NCI-H748 (cell line): ENCODE results near the gene CD2.
A peak's percentile ranks its signal among the peaks of the same experiment; 100 is the strongest.

Experiments
- DNase-seq: peaks from one replicate; lab custom pipeline; 2025; ENCODE audit not compliant: unreplicated experiment; lab: John Stamatoyannopoulos, UW

CD2 gene

DNA sequence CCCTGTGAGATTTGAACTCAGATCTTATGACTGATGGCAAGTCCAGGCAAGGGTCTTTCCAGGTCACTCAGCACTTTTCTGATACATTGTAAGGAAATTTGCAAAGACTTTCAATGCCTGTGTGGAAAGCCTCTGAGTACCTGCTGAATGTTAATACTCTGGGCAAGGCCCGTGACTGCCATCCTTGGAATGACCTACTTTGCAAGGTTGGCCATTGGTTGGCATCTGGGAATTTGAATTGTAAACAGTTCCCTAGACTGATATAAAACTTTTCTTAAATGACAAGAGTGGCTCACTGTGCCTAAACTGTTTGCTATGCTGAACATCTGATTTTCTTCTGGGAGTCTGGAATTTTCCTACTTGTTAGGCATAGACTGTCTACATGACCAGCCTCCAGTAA lies 57.1 kb downstream of the CD2 start:
- no peak for DNase-seq

DNA sequence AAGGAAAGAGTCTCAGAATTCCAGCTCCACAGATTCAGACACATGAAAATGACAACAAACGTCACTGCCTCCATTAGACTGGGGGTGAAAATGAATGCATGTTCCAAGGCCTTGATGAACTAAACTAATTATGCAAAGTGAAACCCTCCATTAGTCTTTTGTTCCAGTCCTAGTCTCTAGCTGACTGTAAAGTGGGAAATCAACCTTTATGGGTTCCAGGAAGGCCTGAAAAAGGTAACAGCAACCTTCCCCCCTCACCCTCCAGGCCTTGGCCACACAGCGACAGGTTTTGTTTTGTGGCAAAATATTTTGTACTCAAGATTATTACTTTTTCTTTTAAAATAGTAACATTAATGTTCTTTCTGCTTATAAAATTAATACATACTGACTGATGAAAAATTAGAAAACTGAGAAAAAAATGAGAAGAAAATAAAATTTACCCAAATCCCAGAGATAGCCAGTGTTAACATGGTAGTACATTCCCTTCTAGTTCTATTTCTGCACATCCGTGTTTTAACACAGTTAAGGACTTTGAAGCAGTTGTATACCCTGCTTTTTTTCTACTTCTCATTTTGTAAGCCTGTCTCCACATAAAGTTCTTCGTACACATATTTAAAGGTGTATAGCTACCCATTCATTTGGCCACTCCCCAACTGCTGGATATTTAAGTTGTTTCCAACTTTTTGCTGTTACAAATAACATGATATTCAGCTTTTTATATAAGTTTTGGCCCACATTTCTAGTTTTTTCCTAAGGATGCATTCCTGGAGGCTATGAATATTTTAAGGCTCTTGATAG lies 60.9 kb downstream of the CD2 start:
- no peak for DNase-seq

DNA sequence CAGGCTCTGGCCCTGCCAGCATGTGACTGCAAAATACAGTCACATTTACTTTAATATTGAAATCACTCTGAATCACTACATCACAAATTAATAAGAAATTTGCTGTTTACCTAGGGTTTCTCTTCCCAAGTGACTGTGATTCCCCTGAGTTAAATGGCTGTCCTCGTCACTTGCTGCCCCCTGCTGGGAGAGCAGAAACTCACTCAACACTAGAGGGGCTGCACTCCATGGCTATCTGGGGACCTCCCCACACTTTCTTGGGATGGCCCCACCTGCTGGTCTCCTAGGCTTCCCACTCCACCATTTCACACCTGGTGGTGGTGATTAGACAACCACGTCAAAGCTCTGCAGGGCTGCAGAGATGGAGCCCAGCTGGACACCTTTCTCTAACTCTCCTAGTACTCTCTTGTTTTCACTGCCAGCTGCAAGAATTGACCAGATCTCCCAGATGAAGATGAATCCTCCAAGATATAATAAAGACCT lies 63.4 kb downstream of the CD2 start:
- DNase-seq, result peak; percentile 45
